Neural crest cell (in vitro differentiated cells): Measurements from ENCODE around the gene PWWP2A. TPM values are rescaled to one million over a fixed set of nuclear protein-coding genes. Genes with fewer than 3 reads are reported as not detected.
"Not testable (repeated sequence)": the region's sequence is repeated elsewhere in the genome, so short reads cannot be mapped to it uniquely, and the experiment has no call there.

Source experiments
- DNase-seq: peaks from one replicate; pipeline ENCODE4 v3.0.0; 2021; ENCODE audit warnings: low read depth, mixed read lengths, low spot score
- H3K27ac Mint-ChIP-seq: one replicate; pipeline ENCODE4 v1.8.0; 2021; ENCODE audit warnings: mild to moderate bottlenecking, mixed read lengths; ENCODE audit not compliant: unreplicated experiment
- H3K27me3 Mint-ChIP-seq: 2 replicates; pipeline ENCODE4 v1.8.0; 2021; ENCODE audit warnings: low read depth, mild to moderate bottlenecking, mixed read lengths
- H3K36me3 Mint-ChIP-seq: 2 replicates; pipeline ENCODE4 v1.8.0; 2021; ENCODE audit warnings: low read depth, mild to moderate bottlenecking, mixed read lengths
- H3K4me1 Mint-ChIP-seq: 2 replicates; pipeline ENCODE4 v1.8.0; 2021; ENCODE audit warnings: mixed read lengths
- H3K4me3 Mint-ChIP-seq: one replicate; pipeline ENCODE4 v1.8.0; 2021; ENCODE audit warnings: mild to moderate bottlenecking, mixed read lengths
- H3K9me3 Mint-ChIP-seq: 2 replicates; pipeline ENCODE4 v1.8.0; 2021; ENCODE audit warnings: mixed read lengths
- CTCF ChIP-seq: fragments of 200-600 bp; sonication (generic); conservative IDR thresholded peaks from 2 replicates; pipeline ENCODE4 v1.5.0; 2021; ENCODE audit warnings: antibody characterized with exemption, mild to moderate bottlenecking
- total RNA-seq: library from RNA; stranded (reverse); gene quantifications from 2 replicates; pipeline ENCODE4 v1.2.1, GENCODE V29; 2021

Gene PWWP2A
- total RNA-seq, 1 donor from 2014 or later: 31.6 TPM

- Mint-ChIP-seq H3K27ac (no peak overlapping the region), H3K9me3 (no peaks in the 10 kb centered on the region), H3K4me3 (no peak overlapping the region), H3K4me1 (peaks cover 7% of the 10 kb centered on the region), H3K27me3 (no peaks in the 10 kb centered on the region), H3K36me3 (no peaks in the 10 kb centered on the region)
- DNase-seq: no peak
- no peak for TF ChIP-seq CTCF
Observed at GRCh38 chr5:160071916-160072315, 47.3 kb downstream of the PWWP2A start.

- Mint-ChIP-seq H3K36me3 (no peaks in the 10 kb centered on the region), H3K27me3 (no peaks in the 10 kb centered on the region), H3K27ac (no peak overlapping the region), H3K4me3 (no peak overlapping the region), H3K4me1 (peaks cover 7% of the 10 kb centered on the region), H3K9me3 (no peaks in the 10 kb centered on the region)
- no peak for TF ChIP-seq CTCF
- DNase-seq: no peak
Observed at GRCh38 chr5:160071516-160071915, 47.7 kb downstream of the PWWP2A start.

GRCh38 chr5:160069120-160069519 lies 50.1 kb downstream of the PWWP2A start:
- not testable (repeated sequence) for H3K4me3 Mint-ChIP-seq, H3K27ac Mint-ChIP-seq, H3K27me3 Mint-ChIP-seq, H3K36me3 Mint-ChIP-seq, DNase-seq, H3K9me3 Mint-ChIP-seq, H3K4me1 Mint-ChIP-seq

- H3K4me1 Mint-ChIP-seq: no peaks in the 10 kb centered on the region
- no peak for TF ChIP-seq CTCF
- no peaks in the 10 kb centered on the region for H3K9me3 Mint-ChIP-seq
- peaks cover 2% of the 10 kb centered on the region for H3K36me3 Mint-ChIP-seq
- DNase-seq: no peak
- no peak overlapping the region for H3K27ac Mint-ChIP-seq
- H3K27me3 Mint-ChIP-seq: no peaks in the 10 kb centered on the region
- H3K4me3 Mint-ChIP-seq: no peak overlapping the region
Observed at GRCh38 chr5:160064995-160065614, 54.1 kb downstream of the PWWP2A start.

- Mint-ChIP-seq H3K36me3 (peaks cover 5% of the 10 kb centered on the region), H3K4me1 (no peaks in the 10 kb centered on the region), H3K4me3 (no peak overlapping the region), H3K9me3 (no peaks in the 10 kb centered on the region), H3K27me3 (no peaks in the 10 kb centered on the region), H3K27ac (no peak overlapping the region)
- no peak for DNase-seq
- no peak for TF ChIP-seq CTCF
Observed at GRCh38 chr5:160064417-160064810, 54.8 kb downstream of the PWWP2A start.

- H3K36me3 Mint-ChIP-seq: peaks cover 20% of the 10 kb centered on the region
Observed at GRCh38 chr5:160061770-160062169, 57.5 kb downstream of the PWWP2A start.

More at GRCh38 chr5:160061770-160062169, 57.5 kb downstream of the PWWP2A start:
- no peaks in the 10 kb centered on the region for H3K4me1 Mint-ChIP-seq
- no peak overlapping the region for H3K27ac Mint-ChIP-seq
- no peak for DNase-seq
- peaks cover 2% of the 10 kb centered on the region for H3K9me3 Mint-ChIP-seq
- no peak for TF ChIP-seq CTCF
- no peak overlapping the region for H3K4me3 Mint-ChIP-seq
- H3K27me3 Mint-ChIP-seq: no peaks in the 10 kb centered on the region
